ENCODE measurements around the gene IL10RB.
A peak's percentile ranks its signal among the peaks of the same experiment; 100 is the strongest.
"Not testable (repeated sequence)": the region's sequence is repeated elsewhere in the genome, so short reads cannot be mapped to it uniquely, and the experiment has no call there.

IL10RB gene

GRCh38 chr21:33232291-33233034 lies 33.7 kb upstream of the IL10RB start:
- Histone ChIP-seq H3K4me3 (ENCODE audit: low read length) (0 out of 2 replicates have a peak overlapping the region, but pooled peaks have one; percentile 13), H3K4me1 (ENCODE audit: insufficient read depth, low read length) (peaks cover 19% of the 10 kb centered on the region), H3K27ac (ENCODE audit: low read length) (no peak overlapping the region), H3K9ac (ENCODE audit: low read depth, low read length) (no peak overlapping the region), H3K36me3 (ENCODE audit: insufficient read depth, low read depth, low read length) (no peaks in the 10 kb centered on the region; the same call in 1 of the 2 replicates), H3K9me3 (ENCODE audit: insufficient read depth, low read depth, low read length) (peaks cover 13% of the 10 kb centered on the region), H3K27me3 (ENCODE audit: insufficient read depth, low read length) (peaks cover 8% of the 10 kb centered on the region; the same call in 1 of the 2 replicates)

- Histone ChIP-seq H3K4me3 (ENCODE audit: low read length) (peak overlapping the region; percentile 13; the same call in 1 of the 2 replicates), H3K27ac (ENCODE audit: low read length) (no peak overlapping the region), H3K4me1 (ENCODE audit: insufficient read depth, low read length) (peaks cover 19% of the 10 kb centered on the region), H3K27me3 (ENCODE audit: insufficient read depth, low read length) (peaks cover 8% of the 10 kb centered on the region; the same call in 1 of the 2 replicates), H3K9ac (ENCODE audit: low read depth, low read length) (no peak overlapping the region; the same call in 1 of the 2 replicates), H3K9me3 (ENCODE audit: insufficient read depth, low read depth, low read length) (peaks cover 35% of the 10 kb centered on the region), H3K36me3 (ENCODE audit: insufficient read depth, low read depth, low read length) (peaks cover 6% of the 10 kb centered on the region)
Measured at GRCh38 chr21:33234635-33235520, 31.3 kb upstream of the IL10RB start.

- peaks cover 10% of the 10 kb centered on the region for H3K36me3 ChIP-seq (ENCODE audit: insufficient read depth, low read depth, low read length)
- peaks cover 17% of the 10 kb centered on the region for H3K4me1 ChIP-seq (ENCODE audit: insufficient read depth, low read length)
- H3K9me3 ChIP-seq (ENCODE audit: insufficient read depth, low read depth, low read length) = peaks cover 41% of the 10 kb centered on the region
- no peak overlapping the region for H3K9ac ChIP-seq (ENCODE audit: low read depth, low read length)
- H3K4me3 ChIP-seq (ENCODE audit: low read length) = no peak overlapping the region
- H3K27ac ChIP-seq (ENCODE audit: low read length) = no peak overlapping the region
- H3K27me3 ChIP-seq (ENCODE audit: insufficient read depth, low read length) = peaks cover 5% of the 10 kb centered on the region; the same call in 1 of the 2 replicates
Measured at GRCh38 chr21:33236013-33236686, 30.0 kb upstream of the IL10RB start.

GRCh38 chr21:33236766-33237165 lies 29.4 kb upstream of the IL10RB start:
- no peak overlapping the region for H3K27ac ChIP-seq (ENCODE audit: low read length)
- no peak overlapping the region for H3K9ac ChIP-seq (ENCODE audit: low read depth, low read length)
- no peaks in the 10 kb centered on the region for H3K27me3 ChIP-seq (ENCODE audit: insufficient read depth, low read length)
- H3K4me3 ChIP-seq (ENCODE audit: low read length) = no peak overlapping the region
- peaks cover 10% of the 10 kb centered on the region for H3K36me3 ChIP-seq (ENCODE audit: insufficient read depth, low read depth, low read length)
- peaks cover 15% of the 10 kb centered on the region for H3K4me1 ChIP-seq (ENCODE audit: insufficient read depth, low read length)
- H3K9me3 ChIP-seq (ENCODE audit: insufficient read depth, low read depth, low read length) = peaks cover 41% of the 10 kb centered on the region

- Histone ChIP-seq H3K4me3 (ENCODE audit: low read length) (no peak overlapping the region), H3K9me3 (ENCODE audit: insufficient read depth, low read depth, low read length) (peaks cover 41% of the 10 kb centered on the region), H3K27ac (ENCODE audit: low read length) (no peak overlapping the region), H3K9ac (ENCODE audit: low read depth, low read length) (no peak overlapping the region), H3K36me3 (ENCODE audit: insufficient read depth, low read depth, low read length) (peaks cover 14% of the 10 kb centered on the region), H3K4me1 (ENCODE audit: insufficient read depth, low read length) (peaks cover 10% of the 10 kb centered on the region), H3K27me3 (ENCODE audit: insufficient read depth, low read length) (no peaks in the 10 kb centered on the region)
Measured at GRCh38 chr21:33237486-33237885, 28.7 kb upstream of the IL10RB start.

- H3K9ac ChIP-seq (ENCODE audit: low read depth, low read length) = no peak overlapping the region
- peaks cover 10% of the 10 kb centered on the region for H3K4me1 ChIP-seq (ENCODE audit: insufficient read depth, low read length)
- no peaks in the 10 kb centered on the region for H3K27me3 ChIP-seq (ENCODE audit: insufficient read depth, low read length)
- no peak overlapping the region for H3K27ac ChIP-seq (ENCODE audit: low read length)
- H3K36me3 ChIP-seq (ENCODE audit: insufficient read depth, low read depth, low read length) = peaks cover 14% of the 10 kb centered on the region
- H3K9me3 ChIP-seq (ENCODE audit: insufficient read depth, low read depth, low read length) = peaks cover 41% of the 10 kb centered on the region
- H3K4me3 ChIP-seq (ENCODE audit: low read length) = no peak overlapping the region
Measured at GRCh38 chr21:33238146-33238545, 28.0 kb upstream of the IL10RB start.

GRCh38 chr21:33238565-33239255 lies 27.5 kb upstream of the IL10RB start:
- Histone ChIP-seq H3K27ac (ENCODE audit: low read length) (no peak overlapping the region), H3K36me3 (ENCODE audit: insufficient read depth, low read depth, low read length) (peaks cover 14% of the 10 kb centered on the region), H3K4me1 (ENCODE audit: insufficient read depth, low read length) (peaks cover 10% of the 10 kb centered on the region), H3K4me3 (ENCODE audit: low read length) (no peak overlapping the region; the same call in 1 of the 2 replicates), H3K9ac (ENCODE audit: low read depth, low read length) (no peak overlapping the region), H3K27me3 (ENCODE audit: insufficient read depth, low read length) (no peaks in the 10 kb centered on the region), H3K9me3 (ENCODE audit: insufficient read depth, low read depth, low read length) (peaks cover 41% of the 10 kb centered on the region)

GRCh38 chr21:33239559-33240127 lies 26.5 kb upstream of the IL10RB start:
- not testable (repeated sequence) for H3K27ac ChIP-seq (ENCODE audit: low read length); H3K4me1 ChIP-seq (ENCODE audit: insufficient read depth, low read length); H3K27me3 ChIP-seq (ENCODE audit: insufficient read depth, low read length); H3K9ac ChIP-seq (ENCODE audit: low read depth, low read length); H3K4me3 ChIP-seq (ENCODE audit: low read length)
- Histone ChIP-seq H3K36me3 (ENCODE audit: insufficient read depth, low read depth, low read length) (peaks cover 16% of the 10 kb centered on the region), H3K9me3 (ENCODE audit: insufficient read depth, low read depth, low read length) (peaks cover 41% of the 10 kb centered on the region)

GRCh38 chr21:33240404-33240803 lies 25.8 kb upstream of the IL10RB start:
- peaks cover 24% of the 10 kb centered on the region for H3K36me3 ChIP-seq (ENCODE audit: insufficient read depth, low read depth, low read length)
- no peaks in the 10 kb centered on the region; the same call in 1 of the 2 replicates for H3K27me3 ChIP-seq (ENCODE audit: insufficient read depth, low read length)
- no peak overlapping the region for H3K9ac ChIP-seq (ENCODE audit: low read depth, low read length)
- peak overlapping the region; percentile 29; the same call in 1 of the 2 replicates for H3K4me3 ChIP-seq (ENCODE audit: low read length)
- H3K4me1 ChIP-seq (ENCODE audit: insufficient read depth, low read length) = no peaks in the 10 kb centered on the region; the same call in 1 of the 2 replicates
- no peak overlapping the region for H3K27ac ChIP-seq (ENCODE audit: low read length)
- peaks cover 37% of the 10 kb centered on the region for H3K9me3 ChIP-seq (ENCODE audit: insufficient read depth, low read depth, low read length)

GRCh38 chr21:33241846-33242245 lies 24.3 kb upstream of the IL10RB start:
- Histone ChIP-seq H3K36me3 (ENCODE audit: insufficient read depth, low read depth, low read length) (peaks cover 35% of the 10 kb centered on the region), H3K27me3 (ENCODE audit: insufficient read depth, low read length) (no peaks in the 10 kb centered on the region; the same call in 1 of the 2 replicates), H3K9ac (ENCODE audit: low read depth, low read length) (no peak overlapping the region), H3K4me1 (ENCODE audit: insufficient read depth, low read length) (no peaks in the 10 kb centered on the region; the same call in 1 of the 2 replicates), H3K9me3 (ENCODE audit: insufficient read depth, low read depth, low read length) (peaks cover 31% of the 10 kb centered on the region), H3K4me3 (ENCODE audit: low read length) (no peak overlapping the region), H3K27ac (ENCODE audit: low read length) (no peak overlapping the region)
